Astrocyte (in vitro differentiated cells and primary cell): ENCODE measurements around the gene WNT3A.

Source experiments
- EZH2 ChIP-seq: IDR thresholded peaks from 2 replicates; pipeline ENCODE4 v1.6.1; 2012; ENCODE audit warnings: mild to moderate bottlenecking, low read length, inconsistent platforms; ENCODE audit not compliant: insufficient read depth
- TF ChIP-seq, protein P1 (sequence below): IDR thresholded peaks from 2 replicates; pipeline ENCODE4 v1.5.1; 2011; ENCODE audit warnings: low read depth, mild to moderate bottlenecking, inconsistent platforms, low read length, moderate library complexity; ENCODE audit not compliant: insufficient read depth

DNA sequence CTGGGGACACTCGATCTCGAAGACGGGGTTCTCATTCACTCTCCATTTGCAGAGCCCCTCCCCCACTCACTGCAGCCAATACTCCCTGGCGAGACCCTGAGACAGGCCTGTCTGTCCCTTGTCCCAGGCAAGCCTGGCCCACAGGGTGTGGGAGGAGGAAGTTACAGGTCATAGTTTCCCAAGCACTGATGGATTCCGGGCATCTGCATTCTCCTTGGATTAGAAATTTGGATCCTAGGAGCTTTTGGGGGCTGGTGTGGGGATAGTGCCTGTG, 11.3 kb downstream of the WNT3A start:
- TF ChIP-seq, protein P1, sequence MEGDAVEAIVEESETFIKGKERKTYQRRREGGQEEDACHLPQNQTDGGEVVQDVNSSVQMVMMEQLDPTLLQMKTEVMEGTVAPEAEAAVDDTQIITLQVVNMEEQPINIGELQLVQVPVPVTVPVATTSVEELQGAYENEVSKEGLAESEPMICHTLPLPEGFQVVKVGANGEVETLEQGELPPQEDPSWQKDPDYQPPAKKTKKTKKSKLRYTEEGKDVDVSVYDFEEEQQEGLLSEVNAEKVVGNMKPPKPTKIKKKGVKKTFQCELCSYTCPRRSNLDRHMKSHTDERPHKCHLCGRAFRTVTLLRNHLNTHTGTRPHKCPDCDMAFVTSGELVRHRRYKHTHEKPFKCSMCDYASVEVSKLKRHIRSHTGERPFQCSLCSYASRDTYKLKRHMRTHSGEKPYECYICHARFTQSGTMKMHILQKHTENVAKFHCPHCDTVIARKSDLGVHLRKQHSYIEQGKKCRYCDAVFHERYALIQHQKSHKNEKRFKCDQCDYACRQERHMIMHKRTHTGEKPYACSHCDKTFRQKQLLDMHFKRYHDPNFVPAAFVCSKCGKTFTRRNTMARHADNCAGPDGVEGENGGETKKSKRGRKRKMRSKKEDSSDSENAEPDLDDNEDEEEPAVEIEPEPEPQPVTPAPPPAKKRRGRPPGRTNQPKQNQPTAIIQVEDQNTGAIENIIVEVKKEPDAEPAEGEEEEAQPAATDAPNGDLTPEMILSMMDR, result no peak
- TF ChIP-seq EZH2, result no peak
